ENCODE data around the gene SERPINB10.

- TF ChIP-seq EZH2 (IDR thresholded peaks at IDR 0.05; ENCODE audit: low read depth) = no peak
- TF ChIP-seq, protein P1, sequence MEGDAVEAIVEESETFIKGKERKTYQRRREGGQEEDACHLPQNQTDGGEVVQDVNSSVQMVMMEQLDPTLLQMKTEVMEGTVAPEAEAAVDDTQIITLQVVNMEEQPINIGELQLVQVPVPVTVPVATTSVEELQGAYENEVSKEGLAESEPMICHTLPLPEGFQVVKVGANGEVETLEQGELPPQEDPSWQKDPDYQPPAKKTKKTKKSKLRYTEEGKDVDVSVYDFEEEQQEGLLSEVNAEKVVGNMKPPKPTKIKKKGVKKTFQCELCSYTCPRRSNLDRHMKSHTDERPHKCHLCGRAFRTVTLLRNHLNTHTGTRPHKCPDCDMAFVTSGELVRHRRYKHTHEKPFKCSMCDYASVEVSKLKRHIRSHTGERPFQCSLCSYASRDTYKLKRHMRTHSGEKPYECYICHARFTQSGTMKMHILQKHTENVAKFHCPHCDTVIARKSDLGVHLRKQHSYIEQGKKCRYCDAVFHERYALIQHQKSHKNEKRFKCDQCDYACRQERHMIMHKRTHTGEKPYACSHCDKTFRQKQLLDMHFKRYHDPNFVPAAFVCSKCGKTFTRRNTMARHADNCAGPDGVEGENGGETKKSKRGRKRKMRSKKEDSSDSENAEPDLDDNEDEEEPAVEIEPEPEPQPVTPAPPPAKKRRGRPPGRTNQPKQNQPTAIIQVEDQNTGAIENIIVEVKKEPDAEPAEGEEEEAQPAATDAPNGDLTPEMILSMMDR (conservative IDR thresholded peaks at IDR 0.05) = no peak
These were observed 18.1 kb upstream of the SERPINB10 start for GRCh38 chr18:63889626-63890025.
